Measurements from ENCODE around the gene CUX1. TPM values are rescaled to one million over a fixed set of nuclear protein-coding genes. Genes with fewer than 3 reads are reported as not detected.
A peak's percentile ranks its signal among the peaks of the same experiment; 100 is the strongest.

CUX1 gene
- total and polyA plus RNA-seq, 2 donors (not counting 1 experiment from before 2014, with no cell fraction given), result 22.7 to 38.1 TPM

- Histone ChIP-seq H3K4me3 (replicated peaks in 1 of 4; ENCODE audit: control extremely low read depth in 1 of 4, insufficient read depth in 1 of 4, low read depth in 3 of 4, low read length in 4 of 4) (no peak overlapping the region), H3K27me3 (ENCODE audit: control insufficient read depth, insufficient read depth, low read length) (no peaks in the 10 kb centered on the region), H3K9ac (ENCODE audit: insufficient read depth, low read length) (no peak overlapping the region), H3K27ac (ENCODE audit: insufficient read depth, low read length) (no peak overlapping the region), H3K79me2 (ENCODE audit: control insufficient read depth, insufficient read depth, low read length) (no peaks in the 10 kb centered on the region), H2AFZ (ENCODE audit: low read length) (no peak overlapping the region), H3K4me1 (ENCODE audit: control insufficient read depth, extremely low read depth, insufficient read depth, low read length) (no peaks in the 10 kb centered on the region), H3K4me2 (ENCODE audit: extremely low read depth, insufficient read depth, low read length) (no peak overlapping the region), H3K36me3 (ENCODE audit: control insufficient read depth, insufficient read depth, low read length) (no peaks in the 10 kb centered on the region), H4K20me1 (ENCODE audit: control insufficient read depth, extremely low read depth, insufficient read depth, low read length) (no peaks in the 10 kb centered on the region), H3K9me3 (ENCODE audit: control insufficient read depth, insufficient read depth, low read depth, low read length) (no peaks in the 10 kb centered on the region)
- no peak for DNase-seq (ENCODE audit: low read depth in 2 of 2)
- TF ChIP-seq CTCF (conservative IDR thresholded peaks at IDR 0.05 in 1 of 2, IDR thresholded peaks at IDR 0.05 in 1 of 2; ENCODE audit: low read depth in 1 of 2, low read length in 2 of 2) (no peak), EZH2 (IDR thresholded peaks at IDR 0.05; ENCODE audit: low read length, missing control alignments) (no peak)
Observed at GRCh38 chr7:102150266-102150665, 332.8 kb downstream of the CUX1 start.

GRCh38 chr7:102152672-102153598 lies 335.5 kb downstream of the CUX1 start:
- TF ChIP-seq EZH2 (IDR thresholded peaks at IDR 0.05; ENCODE audit: low read length, missing control alignments) (no peak), CTCF (conservative IDR thresholded peaks at IDR 0.05 in 1 of 2, IDR thresholded peaks at IDR 0.05 in 1 of 2; ENCODE audit: low read depth in 1 of 2, low read length in 2 of 2) (no peak)
- no peak overlapping the region for H2AFZ ChIP-seq (ENCODE audit: low read length)
- peak; percentile 47 to 65 for DNase-seq (ENCODE audit: low read depth in 2 of 2)
- no peaks in the 10 kb centered on the region for H3K4me1 ChIP-seq (ENCODE audit: control insufficient read depth, extremely low read depth, insufficient read depth, low read length)
- no peaks in the 10 kb centered on the region for H3K36me3 ChIP-seq (ENCODE audit: control insufficient read depth, insufficient read depth, low read length)
- H3K27me3 ChIP-seq (ENCODE audit: control insufficient read depth, insufficient read depth, low read length), result no peaks in the 10 kb centered on the region
- H3K79me2 ChIP-seq (ENCODE audit: control insufficient read depth, insufficient read depth, low read length), result no peaks in the 10 kb centered on the region
- no peak overlapping the region for H3K4me3 ChIP-seq (replicated peaks in 1 of 4; ENCODE audit: control extremely low read depth in 1 of 4, insufficient read depth in 1 of 4, low read depth in 3 of 4, low read length in 4 of 4)
- H4K20me1 ChIP-seq (ENCODE audit: control insufficient read depth, extremely low read depth, insufficient read depth, low read length), result no peaks in the 10 kb centered on the region
- no peak overlapping the region for H3K27ac ChIP-seq (ENCODE audit: insufficient read depth, low read length)
- H3K4me2 ChIP-seq (ENCODE audit: extremely low read depth, insufficient read depth, low read length), result no peak overlapping the region
- H3K9ac ChIP-seq (ENCODE audit: insufficient read depth, low read length), result no peak overlapping the region
- H3K9me3 ChIP-seq (ENCODE audit: control insufficient read depth, insufficient read depth, low read depth, low read length), result no peaks in the 10 kb centered on the region

GRCh38 chr7:102153599-102153946 lies 336.1 kb downstream of the CUX1 start:
- DNase-seq (ENCODE audit: low read depth in 2 of 2), result peak in 1 of 2 donors; percentile 27
- H3K9me3 ChIP-seq (ENCODE audit: control insufficient read depth, insufficient read depth, low read depth, low read length), result no peaks in the 10 kb centered on the region
- no peak overlapping the region for H3K4me3 ChIP-seq (replicated peaks in 1 of 4; ENCODE audit: control extremely low read depth in 1 of 4, insufficient read depth in 1 of 4, low read depth in 3 of 4, low read length in 4 of 4)
- H2AFZ ChIP-seq (ENCODE audit: low read length), result no peak overlapping the region
- no peaks in the 10 kb centered on the region for H3K27me3 ChIP-seq (ENCODE audit: control insufficient read depth, insufficient read depth, low read length)
- TF ChIP-seq CTCF (conservative IDR thresholded peaks at IDR 0.05 in 1 of 2, IDR thresholded peaks at IDR 0.05 in 1 of 2; ENCODE audit: low read depth in 1 of 2, low read length in 2 of 2) (no peak), EZH2 (IDR thresholded peaks at IDR 0.05; ENCODE audit: low read length, missing control alignments) (no peak)
- H3K36me3 ChIP-seq (ENCODE audit: control insufficient read depth, insufficient read depth, low read length), result no peaks in the 10 kb centered on the region
- no peak overlapping the region for H3K9ac ChIP-seq (ENCODE audit: insufficient read depth, low read length)
- no peaks in the 10 kb centered on the region for H3K4me1 ChIP-seq (ENCODE audit: control insufficient read depth, extremely low read depth, insufficient read depth, low read length)
- no peaks in the 10 kb centered on the region for H3K79me2 ChIP-seq (ENCODE audit: control insufficient read depth, insufficient read depth, low read length)
- no peak overlapping the region for H3K4me2 ChIP-seq (ENCODE audit: extremely low read depth, insufficient read depth, low read length)
- no peak overlapping the region for H3K27ac ChIP-seq (ENCODE audit: insufficient read depth, low read length)
- no peaks in the 10 kb centered on the region for H4K20me1 ChIP-seq (ENCODE audit: control insufficient read depth, extremely low read depth, insufficient read depth, low read length)

All from fibroblast of lung (primary cell).